Measurements from ENCODE around the gene PBX1. TPM values are rescaled to one million over a fixed set of nuclear protein-coding genes. Genes with fewer than 3 reads are reported as not detected.

Gene PBX1
- total RNA-seq, 1 donor from 2014 or later: 719 TPM

GRCh38 chr1:164805399-164805798, 246.4 kb downstream of the PBX1 start:
- Mint-ChIP-seq H3K27me3 (ENCODE audit: low read depth) (no peaks in the 10 kb centered on the region), H3K4me3 (no peak overlapping the region), H3K9me3 (no peaks in the 10 kb centered on the region), H3K27ac (peak overlapping the region; percentile 62), H3K36me3 (peaks cover 64% of the 10 kb centered on the region), H3K4me1 (peaks cover 35% of the 10 kb centered on the region)
- no peak for DNase-seq (ENCODE audit: low spot score in 2 of 2, unreplicated experiment in 2 of 2)
- no peak for TF ChIP-seq CTCF (IDR thresholded peaks at IDR 0.05; ENCODE audit: unreplicated experiment)

- peak overlapping the region; percentile 62 for H3K27ac Mint-ChIP-seq
- H3K36me3 Mint-ChIP-seq: peaks cover 57% of the 10 kb centered on the region
- DNase-seq (ENCODE audit: low spot score in 2 of 2, unreplicated experiment in 2 of 2): no peak
- peaks cover 46% of the 10 kb centered on the region for H3K4me1 Mint-ChIP-seq
- TF ChIP-seq CTCF (IDR thresholded peaks at IDR 0.05; ENCODE audit: unreplicated experiment): no peak
- no peaks in the 10 kb centered on the region for H3K9me3 Mint-ChIP-seq
- no peak overlapping the region for H3K4me3 Mint-ChIP-seq
- no peaks in the 10 kb centered on the region for H3K27me3 Mint-ChIP-seq (ENCODE audit: low read depth)
Measured at GRCh38 chr1:164806531-164806930, 247.5 kb downstream of the PBX1 start.

- Mint-ChIP-seq H3K27me3 (ENCODE audit: low read depth) (no peaks in the 10 kb centered on the region), H3K36me3 (peaks cover 62% of the 10 kb centered on the region)
Measured at GRCh38 chr1:164813776-164814175, 254.8 kb downstream of the PBX1 start.

GRCh38 chr1:164821648-164822047, 262.7 kb downstream of the PBX1 start:
- Mint-ChIP-seq H3K27me3 (ENCODE audit: low read depth) (no peaks in the 10 kb centered on the region), H3K4me3 (no peak overlapping the region), H3K36me3 (peaks cover 82% of the 10 kb centered on the region), H3K4me1 (peaks cover 25% of the 10 kb centered on the region), H3K9me3 (peaks cover 2% of the 10 kb centered on the region), H3K27ac (no peak overlapping the region)
- TF ChIP-seq CTCF (IDR thresholded peaks at IDR 0.05; ENCODE audit: unreplicated experiment): no peak
- DNase-seq (ENCODE audit: low spot score in 2 of 2, unreplicated experiment in 2 of 2): no peak

More at GRCh38 chr1:164813776-164814175, 254.8 kb downstream of the PBX1 start:
- no peak for DNase-seq (ENCODE audit: low spot score in 2 of 2, unreplicated experiment in 2 of 2)
- Mint-ChIP-seq H3K9me3 (no peaks in the 10 kb centered on the region), H3K4me1 (peaks cover 41% of the 10 kb centered on the region), H3K27ac (peak overlapping the region; percentile 85), H3K4me3 (no peak overlapping the region)
- TF ChIP-seq CTCF (IDR thresholded peaks at IDR 0.05; ENCODE audit: unreplicated experiment): no peak

- Mint-ChIP-seq H3K4me1 (peaks cover 25% of the 10 kb centered on the region), H3K4me3 (no peak overlapping the region), H3K27me3 (ENCODE audit: low read depth) (no peaks in the 10 kb centered on the region), H3K36me3 (peaks cover 70% of the 10 kb centered on the region), H3K9me3 (peaks cover 2% of the 10 kb centered on the region), H3K27ac (peak overlapping the region; percentile 86)
- no peak for TF ChIP-seq CTCF (IDR thresholded peaks at IDR 0.05; ENCODE audit: unreplicated experiment)
- DNase-seq (ENCODE audit: low spot score in 2 of 2, unreplicated experiment in 2 of 2): no peak
Measured at GRCh38 chr1:164823486-164824279, 264.7 kb downstream of the PBX1 start.
